HG03135 (cell line): ENCODE results near the gene BPIFA1.

ENCODE experiments used
- ATAC-seq: cut with Tn5 transposase; IDR thresholded peaks from one replicate; pipeline ENCODE4 v1.9.1; 2021; ENCODE audit warnings: mild to moderate bottlenecking, moderate library complexity; ENCODE audit not compliant: unreplicated experiment

BPIFA1 gene

GRCh38 chr20:33277471-33278441 is 42.0 kb downstream of the BPIFA1 start:
- ATAC-seq = no peak

- ATAC-seq = no peak
Observed at GRCh38 chr20:33278700-33279099, 42.9 kb downstream of the BPIFA1 start.

- no peak for ATAC-seq
Observed at GRCh38 chr20:33279261-33279910, 43.6 kb downstream of the BPIFA1 start.

- no peak for ATAC-seq
Observed at GRCh38 chr20:33280000-33280680, 44.3 kb downstream of the BPIFA1 start.

GRCh38 chr20:33280775-33281174 is 45.0 kb downstream of the BPIFA1 start:
- no peak for ATAC-seq

- ATAC-seq = no peak
Observed at GRCh38 chr20:33281550-33282146, 45.9 kb downstream of the BPIFA1 start.

GRCh38 chr20:33282196-33282934 is 46.6 kb downstream of the BPIFA1 start:
- no peak for ATAC-seq

- ATAC-seq = no peak
Observed at GRCh38 chr20:33282991-33283555, 47.3 kb downstream of the BPIFA1 start, which contains the start of gene BPIFB1. Gene BPIFB1 (plus strand): TSS chr20:33283214. CDS start chr20:33286074, 2,860 bp downstream.

- no peak for ATAC-seq
Observed at GRCh38 chr20:33284284-33284683, 48.5 kb downstream of the BPIFA1 start.

GRCh38 chr20:33284937-33285336 is 49.1 kb downstream of the BPIFA1 start:
- ATAC-seq = no peak

- no peak for ATAC-seq
Observed at GRCh38 chr20:33285861-33286495, 50.2 kb downstream of the BPIFA1 start.

- ATAC-seq = no peak
Observed at GRCh38 chr20:33287884-33288283, 52.1 kb downstream of the BPIFA1 start.

- no peak for ATAC-seq
Observed at GRCh38 chr20:33290852-33291251, 55.1 kb downstream of the BPIFA1 start.

GRCh38 chr20:33291416-33291815 is 55.6 kb downstream of the BPIFA1 start:
- no peak for ATAC-seq

GRCh38 chr20:33291830-33292355 is 56.1 kb downstream of the BPIFA1 start:
- ATAC-seq = no peak
